ENCODE measurements around the gene UTP15. TPM values are rescaled to one million over a fixed set of nuclear protein-coding genes. Genes with fewer than 3 reads are reported as not detected.

UTP15 gene
- total and polyA plus RNA-seq, 2 donors from 2014 or later = 4.5 to 16.4 TPM

DNA sequence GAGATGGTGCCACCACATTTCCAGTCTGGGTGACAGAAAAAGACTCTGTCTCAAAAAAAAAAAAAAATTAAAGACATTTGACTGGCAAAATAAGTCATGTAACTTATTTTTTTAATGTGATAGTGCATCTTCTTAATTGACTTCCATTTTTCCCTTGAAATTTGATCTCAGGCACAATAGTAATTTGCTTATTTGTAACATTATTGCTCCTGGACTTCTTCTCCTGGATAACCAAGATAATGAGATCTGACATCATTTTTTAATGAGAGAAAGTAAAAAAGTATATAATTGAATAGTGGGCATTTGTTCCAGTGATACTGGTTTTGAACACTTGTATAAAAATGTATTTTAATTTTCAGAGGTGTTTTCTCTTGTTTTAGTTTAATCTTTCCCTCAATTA is 63.9 kb downstream of the UTP15 start:
- no peaks in the 10 kb centered on the region for H3K36me3 ChIP-seq (ENCODE audit: control insufficient read depth in 2 of 3, insufficient read depth in 3 of 3, low read length in 3 of 3)
- no peak for FAIRE-seq
- no peaks in the 10 kb centered on the region for H3K9me3 ChIP-seq (ENCODE audit: control insufficient read depth in 2 of 3, insufficient read depth in 1 of 3, low read length in 3 of 3)
- TF ChIP-seq, protein P1, sequence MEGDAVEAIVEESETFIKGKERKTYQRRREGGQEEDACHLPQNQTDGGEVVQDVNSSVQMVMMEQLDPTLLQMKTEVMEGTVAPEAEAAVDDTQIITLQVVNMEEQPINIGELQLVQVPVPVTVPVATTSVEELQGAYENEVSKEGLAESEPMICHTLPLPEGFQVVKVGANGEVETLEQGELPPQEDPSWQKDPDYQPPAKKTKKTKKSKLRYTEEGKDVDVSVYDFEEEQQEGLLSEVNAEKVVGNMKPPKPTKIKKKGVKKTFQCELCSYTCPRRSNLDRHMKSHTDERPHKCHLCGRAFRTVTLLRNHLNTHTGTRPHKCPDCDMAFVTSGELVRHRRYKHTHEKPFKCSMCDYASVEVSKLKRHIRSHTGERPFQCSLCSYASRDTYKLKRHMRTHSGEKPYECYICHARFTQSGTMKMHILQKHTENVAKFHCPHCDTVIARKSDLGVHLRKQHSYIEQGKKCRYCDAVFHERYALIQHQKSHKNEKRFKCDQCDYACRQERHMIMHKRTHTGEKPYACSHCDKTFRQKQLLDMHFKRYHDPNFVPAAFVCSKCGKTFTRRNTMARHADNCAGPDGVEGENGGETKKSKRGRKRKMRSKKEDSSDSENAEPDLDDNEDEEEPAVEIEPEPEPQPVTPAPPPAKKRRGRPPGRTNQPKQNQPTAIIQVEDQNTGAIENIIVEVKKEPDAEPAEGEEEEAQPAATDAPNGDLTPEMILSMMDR (IDR thresholded peaks at IDR 0.05; ENCODE audit: borderline replicate concordance, extremely low read depth, insufficient read depth) = no peak
- no peak for DNase-seq
- H3K27ac ChIP-seq (ENCODE audit: low read depth in 2 of 2, low read length in 2 of 2) = no peak overlapping the region
- peaks cover 6% of the 10 kb centered on the region for H3K27me3 ChIP-seq (ENCODE audit: control insufficient read depth, insufficient read depth, low read length)
- H3K4me3 ChIP-seq (ENCODE audit: low read length in 3 of 3) = no peak overlapping the region
- intact Hi-C loops (cut with DNase I) = no loop called here
- no peak overlapping the region for H3K9ac ChIP-seq (ENCODE audit: low read length in 3 of 3)
- H3K4me1 ChIP-seq (ENCODE audit: control insufficient read depth in 2 of 3, insufficient read depth in 2 of 3, low read depth in 1 of 3, low read length in 3 of 3) = peaks cover 0 to 7% (median 4%) of the 10 kb centered on the region in 3 donors

DNA sequence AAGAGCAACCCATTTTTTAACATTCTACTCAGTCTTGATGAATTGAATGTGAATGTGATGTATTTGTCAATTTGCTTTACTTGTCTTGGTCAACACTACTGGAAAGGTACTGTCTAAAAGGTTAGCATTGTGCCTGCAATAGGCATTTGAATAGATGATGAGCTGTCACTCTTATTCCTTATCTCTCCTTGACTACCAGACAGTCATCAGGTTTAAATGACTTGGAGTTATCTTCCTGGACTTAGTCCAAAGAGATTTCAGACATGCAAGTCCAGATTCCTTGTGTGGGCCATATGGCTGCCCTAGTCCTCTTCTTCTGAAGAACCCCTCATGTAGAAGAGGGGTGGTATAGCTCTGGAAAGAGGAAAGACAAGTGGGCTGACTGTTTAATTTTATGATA is 65.2 kb downstream of the UTP15 start:
- intact Hi-C loops (cut with DNase I) = no loop called here
- H3K27ac ChIP-seq (ENCODE audit: low read depth in 2 of 2, low read length in 2 of 2) = no peak overlapping the region
- no peak overlapping the region for H3K4me3 ChIP-seq (ENCODE audit: low read length in 3 of 3)

DNA sequence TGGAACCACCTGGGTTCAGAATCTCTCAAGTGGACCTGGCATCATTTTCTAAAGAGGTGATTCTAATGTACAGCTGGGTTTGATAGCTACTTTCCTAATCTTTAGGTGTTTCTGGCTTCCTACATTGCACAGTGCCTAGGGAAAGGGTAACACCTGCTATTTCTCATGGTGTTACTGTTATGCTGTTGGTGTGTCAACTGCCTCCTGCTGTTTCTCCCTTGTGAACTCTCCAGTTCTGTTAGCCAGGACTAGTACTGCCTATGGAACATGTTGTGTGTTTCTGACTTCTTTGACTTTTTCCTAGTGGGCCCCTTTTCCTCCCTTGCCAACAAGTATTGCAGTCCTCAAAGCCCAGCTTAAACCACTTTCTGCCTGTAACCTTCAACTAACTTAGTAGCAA is 66.0 kb downstream of the UTP15 start:
- H3K27me3 ChIP-seq (ENCODE audit: control insufficient read depth, insufficient read depth, low read length) = peaks cover 6% of the 10 kb centered on the region
- H3K9me3 ChIP-seq (ENCODE audit: control insufficient read depth in 2 of 3, insufficient read depth in 1 of 3, low read length in 3 of 3) = no peaks in the 10 kb centered on the region
- H3K9ac ChIP-seq (ENCODE audit: low read length in 3 of 3) = no peak overlapping the region
- intact Hi-C loops (cut with DNase I) = no loop called here
- H3K4me3 ChIP-seq (ENCODE audit: low read length in 3 of 3) = no peak overlapping the region
- TF ChIP-seq, protein P1 (IDR thresholded peaks at IDR 0.05; ENCODE audit: borderline replicate concordance, extremely low read depth, insufficient read depth) = no peak
- H3K4me1 ChIP-seq (ENCODE audit: control insufficient read depth in 2 of 3, insufficient read depth in 2 of 3, low read depth in 1 of 3, low read length in 3 of 3) = peaks cover 0 to 4% (median 3%) of the 10 kb centered on the region in 3 donors
- FAIRE-seq = no peak
- H3K27ac ChIP-seq (ENCODE audit: low read depth in 2 of 2, low read length in 2 of 2) = no peak overlapping the region
- H3K36me3 ChIP-seq (ENCODE audit: control insufficient read depth in 2 of 3, insufficient read depth in 3 of 3, low read length in 3 of 3) = no peaks in the 10 kb centered on the region
- no peak for DNase-seq

More for the DNA sequence above, 65.2 kb downstream of the UTP15 start:
- Histone ChIP-seq H3K4me1 (ENCODE audit: control insufficient read depth in 2 of 3, insufficient read depth in 2 of 3, low read depth in 1 of 3, low read length in 3 of 3) (peaks cover 0 to 4% (median 4%) of the 10 kb centered on the region in 3 donors), H3K9ac (ENCODE audit: low read length in 3 of 3) (no peak overlapping the region), H3K27me3 (ENCODE audit: control insufficient read depth, insufficient read depth, low read length) (peaks cover 6% of the 10 kb centered on the region), H3K36me3 (ENCODE audit: control insufficient read depth in 2 of 3, insufficient read depth in 3 of 3, low read length in 3 of 3) (no peaks in the 10 kb centered on the region), H3K9me3 (ENCODE audit: control insufficient read depth in 2 of 3, insufficient read depth in 1 of 3, low read length in 3 of 3) (no peaks in the 10 kb centered on the region)
- TF ChIP-seq, protein P1 (IDR thresholded peaks at IDR 0.05; ENCODE audit: borderline replicate concordance, extremely low read depth, insufficient read depth) = no peak
- DNase-seq = no peak
- no peak for FAIRE-seq

Other genes with a start within 250 kb of the UTP15 start
- gene FOXD1, start 117.0 kb upstream of the UTP15 start, total RNA-seq = 5.9 TPM
- gene FOXD1, start 117.0 kb upstream of the UTP15 start, polyA plus RNA-seq (ENCODE audit: insufficient read depth, low read depth, low replicate concordance) = 2.5 TPM
- gene BTF3, start 67.3 kb upstream of the UTP15 start, total RNA-seq = 446 TPM
- 526 TPM for gene BTF3, start 67.3 kb upstream of the UTP15 start, polyA plus RNA-seq (ENCODE audit: insufficient read depth, low read depth, low replicate concordance)
- 22.3 TPM for gene ANKRA2, start 104 bp upstream of the UTP15 start, total RNA-seq
- gene ANKRA2, start 104 bp upstream of the UTP15 start, polyA plus RNA-seq (ENCODE audit: insufficient read depth, low read depth, low replicate concordance) = 8.4 TPM
- 66.3 TPM for gene ARHGEF28, start 60.5 kb downstream of the UTP15 start, total RNA-seq
- gene ARHGEF28, start 60.5 kb downstream of the UTP15 start, polyA plus RNA-seq (ENCODE audit: insufficient read depth, low read depth, low replicate concordance) = 21.9 TPM

Data from kidney (tissue), 14 donors.